T-helper 2 cell (primary cell): ENCODE measurements around the gene RFXAP.
A peak's percentile ranks its signal among the peaks of the same experiment; 100 is the strongest.
"Not testable (repeated sequence)": the region's sequence is repeated elsewhere in the genome, so short reads cannot be mapped to it uniquely, and the experiment has no call there.

ENCODE experiments used
- DNase-seq, 5 experiments: peaks; one replicate each; pipeline versions ENCODE4 v3.0.0 to v3.0.0-alpha.2; 2012 to 2022
- total RNA-seq, 2 donors: gene quantifications; one replicate each; lab custom pipeline; 2026; lab: John Stamatoyannopoulos, UW

RFXAP gene, protein sequence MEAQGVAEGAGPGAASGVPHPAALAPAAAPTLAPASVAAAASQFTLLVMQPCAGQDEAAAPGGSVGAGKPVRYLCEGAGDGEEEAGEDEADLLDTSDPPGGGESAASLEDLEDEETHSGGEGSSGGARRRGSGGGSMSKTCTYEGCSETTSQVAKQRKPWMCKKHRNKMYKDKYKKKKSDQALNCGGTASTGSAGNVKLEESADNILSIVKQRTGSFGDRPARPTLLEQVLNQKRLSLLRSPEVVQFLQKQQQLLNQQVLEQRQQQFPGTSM
- total RNA-seq = 2.8 to 4.1 reads per million in 2 donors

DNA sequence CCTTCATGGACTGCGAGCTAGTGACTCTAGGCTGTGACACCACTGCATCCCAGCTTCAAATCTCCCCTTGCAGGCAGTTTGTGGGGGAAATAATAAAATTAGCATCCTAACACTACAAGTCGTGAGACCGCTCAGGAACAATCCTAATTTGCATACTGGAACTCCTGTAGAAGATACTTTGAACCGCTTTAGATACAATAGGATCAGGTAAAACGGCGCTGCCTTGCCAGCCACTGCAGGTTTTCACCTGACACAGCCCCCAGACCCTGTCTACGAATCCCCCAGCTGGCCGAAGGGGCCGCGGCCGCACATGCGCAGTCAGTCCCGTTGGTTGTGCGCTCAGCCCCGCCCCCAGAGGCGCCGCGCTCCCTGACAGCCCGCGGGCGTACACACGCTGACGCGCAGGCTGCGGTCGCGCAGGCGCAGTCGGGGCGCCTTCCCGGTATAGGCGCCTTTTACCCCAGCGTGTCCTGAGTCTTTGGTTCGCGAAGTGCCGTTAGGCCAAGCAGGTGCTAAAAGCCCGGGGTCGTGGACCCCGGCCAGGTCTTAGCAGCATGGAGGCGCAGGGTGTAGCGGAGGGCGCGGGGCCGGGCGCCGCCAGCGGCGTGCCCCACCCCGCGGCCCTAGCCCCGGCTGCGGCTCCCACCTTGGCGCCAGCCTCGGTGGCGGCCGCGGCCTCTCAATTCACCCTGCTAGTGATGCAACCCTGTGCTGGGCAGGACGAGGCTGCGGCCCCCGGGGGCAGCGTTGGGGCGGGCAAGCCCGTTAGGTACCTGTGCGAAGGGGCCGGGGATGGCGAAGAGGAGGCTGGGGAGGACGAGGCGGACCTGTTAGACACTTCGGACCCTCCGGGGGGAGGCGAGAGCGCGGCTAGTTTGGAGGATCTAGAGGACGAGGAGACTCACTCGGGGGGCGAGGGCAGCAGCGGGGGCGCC, at the start of gene RFXAP:
TSS of gene RFXAP (plus strand) at position 419 of the 935 bp plus-strand sequence. CDS start at position 555, 136 bp downstream.
- DNase-seq = peak; percentile 85 to 93 (median 87)

DNA sequence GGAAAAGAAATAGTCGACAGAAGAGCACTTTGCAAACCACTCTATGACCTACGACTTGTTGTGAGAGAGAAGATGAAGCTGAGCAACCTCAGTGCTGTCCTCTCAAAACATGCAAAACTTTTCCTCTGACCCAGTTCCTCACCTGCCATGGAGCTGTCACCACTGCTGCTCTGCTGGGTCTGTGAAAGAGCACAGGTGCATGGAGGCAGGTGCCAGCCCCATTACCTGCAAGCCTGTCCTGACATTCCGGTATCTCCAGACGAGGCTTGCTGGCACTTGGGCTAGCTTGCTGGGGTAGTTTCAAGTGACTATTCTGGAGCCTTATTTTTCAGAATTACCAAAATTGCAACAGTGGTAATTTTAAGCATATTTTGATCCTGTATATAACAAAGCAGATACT, 49.5 kb upstream of the RFXAP start:
- DNase-seq = no peak

DNA sequence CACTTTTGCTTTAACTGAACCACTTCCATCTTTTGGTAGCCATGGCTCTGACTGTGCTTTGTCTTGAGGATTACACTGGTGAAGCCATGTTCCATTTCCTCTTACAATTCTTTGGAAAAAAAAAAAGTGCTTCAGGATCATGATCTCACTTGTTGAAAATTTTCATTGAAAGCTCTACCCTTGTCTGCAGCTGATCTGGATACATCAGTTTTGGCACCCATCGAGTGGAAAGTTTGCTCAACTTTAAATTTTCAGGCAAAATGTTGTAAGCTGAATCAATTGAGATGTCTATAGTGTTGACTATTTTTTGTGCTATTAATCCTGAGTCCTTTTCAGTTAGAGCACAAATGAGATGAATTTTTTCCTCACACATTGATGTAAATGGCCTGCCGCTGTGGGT, 48.3 kb upstream of the RFXAP start:
- no peak for DNase-seq

DNA sequence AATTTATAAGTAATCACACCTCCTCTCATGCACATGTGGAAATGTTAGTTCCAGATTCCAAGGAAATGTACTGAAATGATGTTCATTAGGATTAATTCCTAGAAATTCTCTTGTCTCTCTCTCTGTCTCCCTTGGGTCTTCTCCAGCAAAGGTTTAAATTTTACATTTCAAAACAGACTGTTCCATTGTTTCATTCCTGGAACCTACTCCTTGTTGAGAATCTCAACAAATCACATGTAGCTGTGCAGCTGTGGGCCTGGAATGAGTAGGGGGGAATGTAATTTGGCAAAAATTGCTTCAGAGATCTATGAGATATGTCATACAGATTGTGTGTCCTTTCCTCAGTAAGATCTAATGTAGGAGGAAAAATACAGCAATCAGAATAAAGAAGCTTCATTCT, 46.2 kb upstream of the RFXAP start:
- DNase-seq = no peak

DNA sequence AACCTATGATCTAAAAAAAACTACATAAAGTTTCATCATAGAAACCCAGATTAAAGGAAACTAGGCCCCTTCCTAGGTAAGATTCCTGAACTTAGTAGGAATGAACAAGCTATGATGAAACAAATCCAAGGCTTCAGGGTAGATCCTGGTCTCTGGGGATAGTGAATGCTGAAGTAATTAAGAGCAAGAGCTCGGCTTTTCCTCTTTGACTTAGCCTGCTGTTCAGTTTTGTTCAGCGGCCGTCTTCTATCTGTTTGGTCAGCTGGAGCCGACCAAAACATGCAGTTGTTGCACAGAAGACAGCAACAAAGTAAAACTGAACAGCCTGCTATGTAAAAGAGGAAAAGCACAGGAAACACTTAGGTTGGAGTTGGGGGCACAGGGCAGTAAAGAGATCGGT, 44.1 kb upstream of the RFXAP start:
- no peak for DNase-seq

DNA sequence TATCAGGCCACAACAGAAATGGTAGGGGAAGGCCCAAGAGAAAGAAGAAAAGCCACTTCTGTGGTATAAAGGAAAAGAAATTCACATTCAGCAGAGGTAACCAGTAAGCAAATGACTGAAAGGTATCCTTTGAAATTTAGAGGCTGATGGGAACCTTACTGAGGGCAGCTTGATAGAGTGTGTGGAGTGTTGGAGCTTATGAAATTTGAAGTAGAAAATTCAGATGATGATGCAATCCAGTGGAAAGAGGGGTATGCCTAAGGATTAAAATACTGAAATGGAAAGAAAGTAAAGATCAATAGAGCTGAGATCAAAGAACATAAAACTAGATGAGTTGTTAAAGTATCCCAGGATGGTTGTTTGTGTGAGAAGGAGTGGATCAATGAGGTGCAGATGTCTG, 42.8 kb upstream of the RFXAP start:
- no peak for DNase-seq

DNA sequence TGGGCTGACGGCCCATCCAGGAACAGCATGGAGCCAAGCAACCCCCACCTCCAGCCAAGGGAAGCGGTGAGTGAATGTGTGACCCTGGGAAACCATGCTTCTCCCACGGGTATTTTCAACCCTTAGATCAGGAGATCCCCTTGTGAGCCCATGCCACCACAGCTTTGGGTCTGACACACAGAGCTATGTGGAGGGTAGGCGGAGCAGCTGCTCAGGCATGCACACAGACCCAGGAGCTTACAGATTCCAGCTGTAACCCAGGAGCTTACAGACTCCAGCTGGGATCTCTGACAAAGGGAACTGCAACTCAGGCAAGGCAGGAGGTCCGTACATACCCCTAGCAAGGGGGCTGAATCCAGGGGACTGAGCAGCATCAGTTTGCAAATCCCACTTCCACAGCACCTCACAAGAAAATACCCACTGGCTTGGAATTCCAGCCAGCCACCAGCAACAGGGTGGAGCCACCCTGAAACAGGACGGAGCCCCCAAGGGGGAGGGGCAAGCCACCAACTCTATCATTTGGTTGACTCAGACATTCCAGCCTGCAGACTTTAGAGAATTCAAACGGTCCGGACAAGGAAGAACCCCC, 40.8 kb upstream of the RFXAP start:
- no peak for DNase-seq

DNA sequence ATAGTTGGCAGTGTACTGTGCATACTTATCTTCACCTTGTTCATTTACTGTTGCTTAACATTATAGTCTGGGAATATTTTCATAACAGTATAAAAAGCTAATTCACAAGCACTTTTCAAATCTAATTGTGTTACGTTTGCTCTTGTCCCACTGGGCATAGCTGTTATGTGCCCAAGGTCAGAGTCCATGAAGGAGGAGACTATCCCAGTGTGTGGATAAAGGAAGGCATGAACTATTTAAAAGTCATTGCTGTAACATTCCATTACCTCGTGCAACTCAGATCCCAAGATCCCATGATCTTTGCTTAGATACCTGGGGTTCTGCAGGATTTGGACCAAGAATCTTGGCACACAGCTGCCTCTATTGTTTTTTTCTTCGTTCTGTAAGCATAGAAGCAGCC, 35.1 kb upstream of the RFXAP start:
- DNase-seq = no peak

DNA sequence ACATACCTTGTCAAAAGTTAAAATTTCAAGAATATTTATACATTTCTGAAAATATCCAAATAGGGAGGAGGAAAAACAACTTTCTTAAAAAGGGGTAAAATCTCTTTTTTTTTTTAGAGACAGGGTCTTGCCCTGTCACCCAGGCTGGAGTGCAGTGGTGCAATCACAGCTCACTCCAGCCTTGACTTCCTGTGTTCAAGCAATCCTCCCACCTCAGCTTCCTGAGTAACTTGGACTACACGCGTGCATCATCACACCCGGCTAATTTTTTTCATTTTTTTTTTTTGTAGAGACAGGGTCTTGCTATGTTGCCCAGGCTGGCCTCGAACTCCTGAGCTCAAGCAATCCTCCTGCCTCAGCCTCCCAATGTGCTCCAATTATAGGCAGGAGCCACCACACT, 32.8 kb upstream of the RFXAP start:
- DNase-seq = not testable (repeated sequence)

DNA sequence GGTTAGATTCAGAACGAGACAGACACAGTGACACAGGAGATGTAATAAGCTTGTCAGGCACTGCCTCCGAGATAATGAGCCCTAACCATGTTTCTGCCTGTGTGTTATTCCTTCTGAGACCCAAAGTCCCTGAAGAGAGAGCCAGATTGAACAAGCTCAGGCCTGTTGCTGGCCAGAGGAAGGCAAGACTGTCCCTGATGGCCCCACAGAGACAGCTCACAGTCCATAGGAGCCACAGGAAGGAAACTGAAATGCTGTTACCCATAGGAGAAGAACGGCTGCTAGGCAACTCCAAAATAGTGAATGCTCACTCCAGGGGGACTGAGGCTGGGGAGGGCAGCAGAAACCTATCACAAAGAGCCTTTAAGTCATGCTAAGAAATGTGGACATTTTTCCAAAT, 31.8 kb upstream of the RFXAP start:
- DNase-seq = no peak

DNA sequence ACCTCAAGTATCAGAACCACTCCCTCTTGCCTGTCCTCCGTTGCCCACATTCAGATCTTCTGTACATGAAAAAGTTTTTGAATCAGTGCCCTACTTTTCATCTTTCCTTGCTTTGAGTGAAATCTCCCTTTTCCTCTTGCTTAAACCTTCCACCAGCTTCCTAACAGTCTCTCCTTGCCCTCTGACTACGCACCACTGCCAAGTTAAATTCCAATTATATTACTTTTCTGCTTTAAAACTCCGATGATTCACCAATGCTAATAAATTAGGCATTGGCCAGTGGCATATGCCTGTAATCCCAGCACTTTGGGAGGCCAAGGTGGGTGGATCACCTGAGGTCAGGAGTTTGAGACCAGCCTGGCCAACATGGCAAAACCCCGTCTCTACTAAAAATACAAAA, 30.7 kb upstream of the RFXAP start:
- DNase-seq = no peak

DNA sequence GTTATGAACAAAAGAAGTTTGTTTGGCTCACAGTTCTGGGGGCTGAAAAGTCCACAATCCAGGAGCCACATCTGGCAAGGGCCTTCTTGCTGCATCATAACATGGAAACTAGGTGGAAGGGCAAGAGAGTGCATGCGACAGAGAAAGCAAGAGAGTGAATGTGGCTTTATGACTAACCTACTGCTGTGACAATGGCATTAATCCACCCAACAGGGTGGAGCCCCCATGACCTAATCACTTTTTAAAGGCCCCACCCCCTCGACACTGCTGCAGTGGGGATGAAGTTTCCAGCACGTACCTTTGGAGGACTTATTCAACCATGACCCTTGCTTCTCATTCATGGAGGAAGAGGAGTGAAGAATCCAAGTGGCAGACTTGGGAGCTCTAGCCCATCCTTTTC, 30.0 kb upstream of the RFXAP start:
- DNase-seq = no peak

DNA sequence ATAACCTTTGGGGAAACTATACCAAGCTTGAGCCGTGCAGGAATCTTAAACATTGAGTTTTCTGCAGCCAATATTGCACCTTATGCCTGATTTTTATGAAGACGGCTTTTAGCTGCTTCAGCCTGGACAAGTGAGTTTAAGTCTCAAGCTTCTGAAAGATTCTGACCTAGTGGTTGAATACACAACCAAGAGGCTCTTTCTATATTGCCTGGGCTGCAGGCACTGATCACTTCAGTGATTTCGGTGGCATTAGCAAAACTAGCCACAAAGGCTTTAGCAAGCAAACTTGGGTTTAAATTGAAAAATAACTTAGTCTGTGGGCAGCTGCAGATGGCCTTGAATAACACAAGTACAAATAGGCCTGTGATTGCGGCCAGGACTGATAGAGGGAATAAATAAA, 29.3 kb upstream of the RFXAP start:
- DNase-seq = no peak

DNA sequence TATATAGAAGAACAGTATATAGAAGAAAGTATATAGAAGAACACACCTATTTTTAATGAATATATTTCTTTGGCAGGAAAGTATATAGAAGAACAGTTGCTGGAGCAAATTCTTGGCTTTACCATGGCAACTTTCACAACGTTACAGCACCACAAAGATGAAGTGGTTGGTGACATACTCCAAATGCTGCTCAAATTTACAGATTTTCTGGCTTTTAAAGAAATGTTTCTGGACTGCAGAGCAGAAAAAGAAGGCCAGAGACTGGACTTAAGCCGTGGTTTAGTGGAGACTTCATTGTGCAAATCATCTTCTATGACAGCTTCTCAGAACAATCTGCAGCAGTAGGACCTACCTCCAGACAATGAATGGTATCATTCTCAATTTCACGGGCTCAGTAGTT, 24.3 kb upstream of the RFXAP start:
- DNase-seq = no peak

DNA sequence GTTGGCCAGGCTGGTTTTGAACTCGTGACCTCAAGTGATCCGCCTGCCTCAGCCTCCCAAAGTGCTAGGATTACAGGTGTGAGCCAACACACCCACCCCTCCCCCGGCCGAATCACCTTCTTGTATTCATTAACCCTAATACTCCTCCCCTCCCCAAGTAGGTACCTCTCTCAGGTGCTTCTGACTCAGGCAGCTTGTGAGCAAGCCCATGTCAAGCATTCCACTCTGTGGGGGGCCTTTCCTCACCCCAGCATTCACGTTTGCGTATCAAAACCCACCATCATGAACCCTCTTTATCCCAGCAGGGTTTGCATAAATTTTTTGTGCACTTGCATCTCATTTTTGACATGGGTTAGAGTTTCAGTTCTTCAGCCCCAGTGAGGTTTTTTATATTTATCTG, 23.6 kb upstream of the RFXAP start:
- DNase-seq = no peak

DNA sequence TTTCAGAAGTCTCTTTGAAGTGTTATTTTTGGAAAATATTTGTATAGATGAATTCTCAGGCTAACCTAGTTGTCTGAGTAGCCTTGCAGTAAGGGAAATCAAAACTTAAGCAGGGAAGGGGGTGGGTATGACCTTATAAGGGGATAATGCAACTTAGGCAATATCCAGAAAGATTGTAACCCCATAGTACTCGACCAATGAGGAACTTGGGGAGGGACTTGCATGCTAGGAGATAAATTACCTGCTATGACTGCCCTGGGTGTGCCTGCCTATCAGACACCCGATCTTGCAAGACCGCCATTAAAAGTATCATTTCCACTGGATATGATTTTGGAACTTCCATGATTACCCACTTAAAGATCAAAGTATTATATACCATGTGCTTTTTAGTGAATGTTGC, 23.0 kb upstream of the RFXAP start:
- no peak for DNase-seq

DNA sequence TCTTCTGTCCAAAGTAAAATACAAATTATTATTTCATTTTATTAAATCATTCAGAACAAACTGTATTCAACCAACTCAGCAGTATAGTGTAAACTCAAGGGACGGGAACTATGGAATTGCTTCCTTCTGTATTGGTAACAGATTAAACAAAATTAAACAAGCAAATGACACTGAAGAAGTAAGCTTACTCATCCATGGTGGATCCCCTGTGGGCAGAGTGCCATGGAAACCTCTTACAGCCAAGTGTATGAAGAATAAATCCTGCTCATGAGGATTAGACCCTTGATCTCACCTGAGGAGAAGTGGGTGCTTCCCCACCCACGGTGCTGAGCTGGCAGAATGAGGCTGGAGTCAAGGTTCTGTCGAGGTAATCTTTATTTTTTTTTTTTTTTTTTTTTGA, 18.0 kb upstream of the RFXAP start:
- DNase-seq = no peak

DNA sequence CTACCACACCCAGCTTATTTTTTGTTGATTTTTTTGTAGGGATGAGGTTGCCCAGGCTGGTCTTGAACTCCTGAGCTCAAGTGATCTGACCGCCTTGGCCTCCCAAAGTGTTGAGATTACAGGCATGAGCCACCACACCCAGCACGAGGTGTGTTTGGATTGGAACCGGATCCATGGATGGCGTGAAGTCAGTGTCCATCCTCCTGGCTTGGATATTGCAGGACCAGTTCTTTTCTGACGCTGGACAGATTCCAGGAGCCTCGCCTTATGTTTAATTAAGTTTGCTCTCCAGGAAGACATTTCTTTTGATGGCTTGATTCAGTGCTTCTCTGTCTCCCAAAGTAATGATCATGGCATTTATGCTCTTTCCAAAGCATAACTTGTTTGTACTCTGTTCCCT, 14.4 kb upstream of the RFXAP start:
- DNase-seq = no peak

DNA sequence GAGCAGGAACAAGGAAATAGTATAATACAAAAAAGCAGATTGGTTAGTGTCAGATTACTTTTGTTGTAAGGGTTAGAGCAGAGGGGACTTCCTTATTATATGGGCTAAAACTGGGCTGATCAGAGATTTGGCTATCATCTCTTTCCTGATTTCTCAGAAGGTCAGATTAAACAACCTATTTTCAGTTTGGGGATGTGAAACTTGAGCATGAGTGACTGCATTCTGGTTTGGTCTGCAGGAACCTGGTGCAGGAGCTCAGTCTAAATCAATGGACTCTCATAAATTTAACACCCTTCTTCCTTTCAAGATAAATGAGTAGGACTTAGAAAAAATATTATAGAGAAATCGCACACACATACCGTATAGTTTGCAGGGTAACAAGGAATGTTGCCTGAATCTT, 12.9 kb upstream of the RFXAP start:
- no peak for DNase-seq

DNA sequence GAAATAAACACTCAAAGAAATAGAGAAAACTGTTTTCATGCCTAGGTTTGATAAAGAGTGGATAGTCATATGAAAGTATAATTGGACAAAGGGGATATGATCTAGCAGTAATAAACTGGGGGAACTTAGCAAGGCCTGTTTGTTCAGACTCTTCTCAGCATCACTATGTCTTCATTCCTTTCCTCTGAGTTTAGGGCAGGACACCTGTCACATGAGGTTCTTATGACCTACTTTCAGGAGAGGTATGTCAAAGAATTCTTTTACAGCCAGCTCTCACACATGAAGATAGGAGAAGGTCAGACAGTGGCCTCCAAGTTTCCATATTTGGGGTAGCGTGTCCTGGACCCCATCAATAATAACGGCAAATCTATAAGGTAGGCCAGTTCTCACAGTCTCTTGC, 11.4 kb upstream of the RFXAP start:
- DNase-seq = no peak

DNA sequence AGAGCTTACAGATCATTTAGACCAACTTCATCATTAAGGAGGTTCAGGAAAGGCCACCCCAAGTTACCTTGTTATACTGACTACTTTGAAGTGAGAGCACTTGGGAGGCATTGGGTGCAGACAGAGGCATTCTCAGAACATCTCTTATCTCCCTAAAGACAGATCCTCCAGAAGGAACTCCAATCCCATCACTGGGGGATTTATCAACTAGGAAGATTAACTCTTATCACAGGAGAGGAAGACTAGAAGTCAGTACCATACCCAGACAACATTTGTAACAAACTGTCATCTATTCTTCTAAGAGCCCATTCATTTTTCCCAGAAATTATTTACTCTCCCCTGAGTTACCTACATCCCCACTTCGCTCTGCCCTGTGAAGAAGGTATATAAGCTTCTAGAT, 5.8 kb upstream of the RFXAP start:
- DNase-seq = no peak

DNA sequence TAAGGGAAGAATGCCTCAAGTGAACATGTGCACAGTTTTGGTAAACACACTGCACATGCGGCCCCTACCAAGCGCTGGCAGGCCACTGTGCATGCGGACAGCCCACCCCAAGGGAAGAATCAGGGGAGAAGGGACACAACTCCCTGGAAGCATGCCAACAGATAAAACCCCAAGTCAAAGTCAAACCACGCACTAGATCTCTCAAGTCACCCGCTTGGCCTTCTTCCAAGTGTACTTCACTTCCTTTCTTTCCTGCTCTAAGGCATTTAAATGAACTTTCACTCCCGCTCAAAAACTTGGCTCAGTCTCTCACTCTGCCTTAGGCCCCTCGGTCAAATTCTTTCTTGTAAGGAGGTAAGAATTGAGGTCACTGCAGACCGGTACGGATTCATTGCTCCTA, 4.6 kb upstream of the RFXAP start:
- no peak for DNase-seq

DNA sequence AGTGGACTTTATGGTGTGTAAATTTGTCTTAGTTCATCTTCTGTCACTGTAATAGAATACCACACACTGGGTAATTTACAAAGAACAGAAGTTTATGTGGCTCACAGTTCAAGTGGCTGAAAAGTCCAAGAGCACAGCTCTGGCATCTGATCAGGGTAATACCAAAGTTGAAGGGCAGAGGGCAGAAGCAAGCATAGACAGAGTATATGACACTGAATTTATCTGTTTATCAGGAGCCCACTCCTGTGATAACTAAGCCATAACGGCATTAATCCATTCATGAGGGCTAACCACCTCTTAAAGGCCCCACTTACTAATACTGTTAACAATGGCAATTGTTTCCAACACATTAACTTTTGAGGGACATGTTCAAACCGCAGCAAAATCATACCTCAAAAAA, 4.0 kb upstream of the RFXAP start:
- DNase-seq = peak in 1 of 5 experiments; percentile 27
